Measurements from ENCODE around the gene CD2.

CD2 gene

DNA sequence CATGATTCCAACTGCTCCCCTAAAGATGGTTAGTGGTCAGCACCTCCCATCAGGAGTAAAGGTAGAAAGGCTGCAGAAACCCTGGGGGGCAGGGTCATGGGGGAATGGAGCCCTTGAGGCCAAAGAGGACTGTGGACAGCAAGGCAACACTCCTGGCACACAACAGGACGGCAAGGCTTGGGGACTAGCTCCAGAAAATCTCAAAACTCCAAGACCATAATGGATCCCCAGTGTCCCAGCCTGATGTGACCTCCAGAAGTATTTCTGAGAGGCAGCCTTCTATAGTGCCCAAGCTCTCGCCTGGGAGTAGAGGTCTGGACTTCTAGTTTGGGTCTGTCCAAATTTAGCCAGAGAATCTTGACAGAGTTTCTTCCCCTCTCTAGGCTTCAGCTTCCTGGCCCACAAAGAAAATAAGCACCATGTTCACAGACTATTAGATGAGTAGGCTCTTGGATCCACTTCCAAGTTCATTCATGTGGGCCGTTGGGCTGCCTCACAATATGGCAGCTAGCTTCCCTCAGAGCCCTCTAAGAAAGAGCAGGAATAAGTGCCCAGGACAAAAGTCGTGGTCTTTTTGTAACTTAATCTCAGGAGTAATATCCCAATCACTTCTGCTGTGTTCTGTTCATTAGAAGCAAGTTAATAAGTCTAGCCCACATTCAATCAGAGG lies 6.9 kb downstream of the CD2 start:
- DNase-seq (ENCODE audit: low read depth): no peak

DNA sequence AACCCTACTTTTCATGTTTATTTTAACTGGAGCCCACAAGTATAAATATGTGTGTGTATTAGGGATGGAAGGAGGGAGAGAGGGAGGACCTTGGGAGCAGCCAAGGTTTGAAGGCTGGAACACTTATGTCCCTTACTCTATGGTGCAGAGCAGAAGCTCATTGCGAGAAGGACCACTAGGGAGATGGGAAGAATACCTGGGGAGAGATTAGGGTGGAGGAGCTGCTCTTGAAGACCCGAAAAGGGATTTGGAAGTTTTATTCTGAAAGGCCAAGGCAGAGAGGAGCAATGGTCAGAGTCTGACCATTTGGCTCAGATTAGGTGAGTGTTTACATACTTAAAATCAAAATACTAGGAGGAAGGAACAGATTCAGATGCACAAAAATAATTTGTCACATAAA lies 8.1 kb downstream of the CD2 start:
- no peak for DNase-seq (ENCODE audit: low read depth)

DNA sequence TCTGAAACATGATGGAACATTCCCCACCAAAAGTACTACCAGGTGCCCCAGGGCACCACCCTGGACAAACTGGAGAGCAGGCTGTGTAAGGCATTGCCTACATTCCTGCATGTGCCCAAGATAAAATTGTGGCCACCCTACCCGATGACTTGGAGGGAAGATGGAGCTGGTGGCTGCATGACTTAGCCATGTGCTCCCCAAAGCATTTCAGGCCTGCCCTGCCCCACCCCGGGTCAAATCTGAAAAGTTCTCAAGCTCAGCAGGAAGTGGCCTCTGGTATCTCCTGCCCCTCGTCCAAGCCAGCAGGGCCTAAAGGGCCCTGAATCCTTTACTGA lies 8.5 kb downstream of the CD2 start:
- no peak for DNase-seq (ENCODE audit: low read depth)

DNA sequence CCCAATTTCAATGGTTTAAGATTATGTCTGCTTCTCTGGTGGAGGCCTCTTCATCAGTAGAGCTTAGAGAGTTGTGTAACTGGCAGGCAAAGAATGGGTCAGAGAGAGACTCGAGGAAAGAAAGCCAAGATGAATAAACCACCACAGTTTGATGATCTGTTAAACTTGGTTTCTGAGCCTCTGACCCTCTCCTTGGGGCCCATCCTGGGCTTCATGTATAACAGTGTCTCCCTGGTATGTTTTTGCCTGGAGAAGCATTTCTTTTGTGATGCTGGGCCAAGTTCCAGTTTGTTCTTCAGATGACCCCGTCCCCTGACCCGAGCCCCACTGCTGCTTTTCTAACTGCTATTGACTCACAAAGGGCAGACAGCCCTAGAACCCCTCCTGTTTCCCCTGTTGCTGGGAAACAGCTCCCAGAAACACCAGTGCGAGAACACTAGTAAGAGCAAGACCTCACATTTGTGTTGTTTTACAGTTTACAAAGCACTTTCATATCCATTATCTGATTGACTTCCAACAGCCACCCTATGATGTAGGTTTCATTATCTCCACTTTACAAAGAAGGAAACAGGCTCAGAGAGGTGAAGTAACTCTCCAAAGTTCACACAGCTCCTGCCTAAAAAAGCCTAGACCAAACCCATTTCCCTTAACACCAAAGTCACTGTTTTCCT lies 9.0 kb downstream of the CD2 start:
- DNase-seq (ENCODE audit: low read depth): no peak

DNA sequence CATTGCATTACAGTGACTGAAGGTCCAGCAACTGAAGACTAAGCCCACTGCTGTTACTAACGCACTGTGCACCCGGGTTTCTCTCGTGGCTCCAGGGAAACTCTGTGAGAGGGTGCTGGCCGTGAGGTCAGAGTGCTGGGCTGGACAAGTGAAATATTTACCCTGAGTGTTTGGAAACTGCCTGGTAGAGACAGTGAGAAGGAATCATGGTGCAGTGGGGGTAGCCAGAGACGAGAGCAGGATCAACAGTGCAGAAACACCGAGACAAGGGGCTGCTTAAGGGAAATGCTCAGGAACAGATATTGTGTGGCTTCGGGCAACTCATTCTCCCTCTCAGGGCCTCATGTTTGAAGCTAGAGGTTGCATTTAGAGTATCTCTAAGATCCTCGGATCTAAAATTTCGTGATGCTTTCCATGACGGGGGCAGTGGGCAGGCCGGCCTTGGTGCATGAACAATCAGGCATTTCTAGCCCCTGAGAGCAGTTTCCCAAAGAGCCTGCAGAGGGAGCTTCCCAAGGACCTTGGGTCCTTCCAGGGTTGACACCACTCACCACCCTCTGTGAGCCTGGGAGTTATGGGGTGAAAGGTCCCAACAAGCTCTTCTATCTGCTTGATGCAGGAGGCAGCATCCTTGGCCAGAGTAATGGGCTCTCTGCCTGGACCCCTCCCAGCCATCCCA lies 9.7 kb downstream of the CD2 start:
- DNase-seq (ENCODE audit: low read depth): no peak

DNA sequence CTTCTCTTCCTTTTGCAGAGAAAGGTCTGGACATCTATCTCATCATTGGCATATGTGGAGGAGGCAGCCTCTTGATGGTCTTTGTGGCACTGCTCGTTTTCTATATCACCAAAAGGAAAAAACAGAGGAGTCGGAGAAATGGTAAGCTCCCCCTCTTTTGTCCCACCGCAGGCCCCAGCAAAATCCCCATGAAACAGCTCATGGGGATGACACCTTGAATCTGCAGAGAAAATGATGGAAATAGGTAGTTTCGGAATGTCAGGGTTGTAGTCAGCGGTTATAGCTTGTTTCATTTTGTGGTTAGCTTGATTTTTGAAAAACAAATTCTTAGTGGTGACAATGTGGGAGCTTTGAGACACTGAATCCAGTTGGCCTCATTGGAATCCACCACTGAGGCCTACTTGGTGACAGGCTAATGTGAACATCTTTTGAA lies 10.3 kb downstream of the CD2 start:
- no peak for DNase-seq (ENCODE audit: low read depth)

DNA sequence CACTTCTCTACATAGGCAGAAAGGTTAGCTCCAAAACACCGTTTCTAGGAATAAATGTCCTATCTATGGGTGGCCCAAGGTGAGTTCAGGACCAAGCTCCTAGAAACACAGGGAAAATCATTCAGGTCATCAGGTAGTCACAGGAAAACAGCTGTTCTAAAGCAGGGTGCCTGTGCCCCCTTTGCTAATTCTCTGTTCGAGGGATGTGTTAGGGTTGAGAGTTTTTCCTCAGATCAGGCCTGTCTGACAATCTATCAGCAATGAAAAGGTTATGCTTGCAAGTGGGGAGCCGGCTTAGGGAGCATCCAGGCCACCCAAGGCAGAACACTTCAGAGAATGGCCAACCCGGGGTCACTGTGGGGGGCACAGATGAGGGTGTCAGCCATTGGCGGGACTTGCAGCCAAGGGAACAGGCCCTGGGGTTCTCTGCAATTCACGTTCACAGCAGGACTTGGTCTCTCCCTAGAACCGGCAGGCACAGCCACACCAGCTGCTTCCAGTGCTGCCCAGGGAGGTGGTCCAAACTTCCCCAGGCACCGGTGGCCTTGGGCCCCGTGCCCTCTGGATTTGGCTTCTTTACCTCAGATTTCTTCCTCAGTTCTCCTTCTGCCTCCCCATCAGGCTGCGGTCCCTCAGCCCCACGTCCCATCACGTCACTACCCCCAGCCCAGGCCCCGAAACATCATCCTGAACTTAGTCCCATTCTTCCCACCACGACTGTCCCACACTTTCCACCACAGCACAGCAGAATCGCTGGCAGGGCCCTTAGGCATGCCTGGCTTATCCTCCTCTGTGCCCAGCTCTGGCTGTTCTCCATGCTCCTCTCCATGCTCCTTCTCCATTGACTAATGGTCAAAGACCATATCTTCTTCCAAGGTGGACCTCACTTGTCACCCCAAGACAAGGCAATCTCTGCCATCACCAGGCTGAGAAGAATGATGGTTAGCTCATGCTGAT lies 11.0 kb downstream of the CD2 start:
- no peak for DNase-seq (ENCODE audit: low read depth)

DNA sequence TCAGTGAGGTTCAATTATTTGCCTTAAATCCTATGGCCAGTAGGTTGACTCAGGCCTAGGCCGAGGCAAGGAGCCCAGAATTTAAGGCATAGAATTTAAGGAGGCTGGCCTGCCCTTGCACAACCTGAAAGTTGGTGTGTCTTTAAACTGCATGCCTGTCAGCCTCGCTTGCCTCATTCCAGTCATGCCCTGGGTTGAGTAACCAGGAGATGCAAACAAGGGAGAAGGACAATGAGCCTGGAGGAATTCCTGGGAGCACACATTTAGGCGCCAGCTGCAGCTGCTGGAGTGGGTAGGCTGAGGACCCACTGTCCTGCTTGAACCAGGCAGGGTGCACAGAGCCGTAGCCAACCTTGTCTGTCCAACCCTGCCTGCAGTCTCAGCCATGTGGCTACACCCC lies 11.7 kb downstream of the CD2 start:
- DNase-seq (ENCODE audit: low read depth): no peak

DNA sequence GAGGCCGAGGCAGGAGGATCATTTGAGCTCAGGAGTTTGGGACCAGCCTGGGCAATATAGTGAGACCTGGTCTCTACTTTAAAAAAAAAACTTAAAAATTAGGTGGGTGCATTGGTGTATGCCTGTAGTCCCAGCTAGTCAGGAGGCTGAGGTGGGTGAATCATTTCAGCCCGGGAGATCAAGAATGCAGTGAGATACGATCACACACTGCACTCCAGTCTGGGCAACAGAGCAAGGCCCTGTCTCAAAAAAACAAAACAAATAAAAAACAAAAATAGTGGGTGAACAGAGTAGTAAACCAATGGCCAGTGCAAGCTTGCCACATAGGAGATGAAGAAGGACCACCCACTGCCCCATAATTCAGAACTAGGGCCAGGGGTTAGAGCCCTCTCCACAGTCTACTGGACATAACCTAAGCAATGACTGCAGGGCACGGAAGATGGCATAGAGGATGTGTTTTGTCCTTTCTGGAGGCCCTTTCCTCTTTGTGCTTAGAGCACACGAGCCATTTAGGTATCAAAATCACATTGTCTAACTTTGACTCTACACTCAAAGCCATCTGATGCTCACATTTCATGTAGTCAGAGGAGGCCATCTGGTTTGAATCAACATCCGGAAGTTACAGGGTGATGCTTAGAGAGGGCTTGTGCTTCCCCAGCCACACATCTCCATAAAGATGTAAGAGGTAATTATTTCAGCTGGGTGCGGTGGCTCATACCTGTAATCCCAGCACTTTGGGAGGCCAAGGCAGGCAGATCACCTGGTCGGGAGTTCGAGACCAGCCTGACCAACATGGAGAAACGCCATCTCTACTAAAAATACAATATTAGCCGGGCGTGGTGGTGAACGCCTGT lies 12.6 kb downstream of the CD2 start:
- no peak for DNase-seq (ENCODE audit: low read depth)

DNA sequence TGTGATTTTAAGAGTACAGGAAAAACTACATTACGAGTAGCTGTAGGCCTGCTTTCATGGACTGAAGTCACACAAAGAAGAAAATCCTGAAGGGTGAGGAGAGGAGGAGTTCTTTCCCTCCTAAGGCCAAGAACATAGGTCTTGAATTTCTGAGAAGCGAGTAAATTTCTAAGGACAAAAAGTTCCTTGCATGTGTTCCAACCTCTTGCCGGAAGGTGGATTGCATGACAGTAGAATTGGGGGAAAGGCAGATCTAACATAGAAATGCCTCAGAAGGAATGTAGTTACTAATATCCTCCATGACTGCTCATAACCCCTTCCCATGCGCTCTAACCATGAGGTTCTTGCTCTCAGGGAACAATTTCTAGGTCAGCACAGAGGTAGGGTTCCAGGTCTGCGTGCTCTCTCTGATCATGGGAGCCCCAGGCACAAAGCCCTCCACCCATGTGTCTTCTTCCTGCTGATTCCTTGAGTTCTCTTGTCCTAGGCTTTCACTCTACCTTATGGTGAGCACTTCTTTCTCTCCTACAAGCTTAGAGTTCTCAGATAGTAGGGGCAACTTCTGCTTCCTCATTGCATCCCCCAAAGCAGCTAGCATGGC lies 13.7 kb downstream of the CD2 start:
- no peak for DNase-seq (ENCODE audit: low read depth)

DNA sequence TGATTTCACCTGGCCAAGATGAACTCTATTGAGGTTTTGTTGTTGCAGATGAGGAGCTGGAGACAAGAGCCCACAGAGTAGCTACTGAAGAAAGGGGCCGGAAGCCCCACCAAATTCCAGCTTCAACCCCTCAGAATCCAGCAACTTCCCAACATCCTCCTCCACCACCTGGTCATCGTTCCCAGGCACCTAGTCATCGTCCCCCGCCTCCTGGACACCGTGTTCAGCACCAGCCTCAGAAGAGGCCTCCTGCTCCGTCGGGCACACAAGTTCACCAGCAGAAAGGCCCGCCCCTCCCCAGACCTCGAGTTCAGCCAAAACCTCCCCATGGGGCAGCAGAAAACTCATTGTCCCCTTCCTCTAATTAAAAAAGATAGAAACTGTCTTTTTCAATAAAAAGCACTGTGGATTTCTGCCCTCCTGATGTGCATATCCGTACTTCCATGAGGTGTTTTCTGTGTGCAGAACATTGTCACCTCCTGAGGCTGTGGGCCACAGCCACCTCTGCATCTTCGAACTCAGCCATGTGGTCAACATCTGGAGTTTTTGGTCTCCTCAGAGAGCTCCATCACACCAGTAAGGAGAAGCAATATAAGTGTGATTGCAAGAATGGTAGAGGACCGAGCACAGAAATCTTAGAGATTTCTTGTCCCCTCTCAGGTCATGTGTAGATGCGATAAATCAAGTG lies 14.3 kb downstream of the CD2 start:
- no peak for DNase-seq (ENCODE audit: low read depth)

DNA sequence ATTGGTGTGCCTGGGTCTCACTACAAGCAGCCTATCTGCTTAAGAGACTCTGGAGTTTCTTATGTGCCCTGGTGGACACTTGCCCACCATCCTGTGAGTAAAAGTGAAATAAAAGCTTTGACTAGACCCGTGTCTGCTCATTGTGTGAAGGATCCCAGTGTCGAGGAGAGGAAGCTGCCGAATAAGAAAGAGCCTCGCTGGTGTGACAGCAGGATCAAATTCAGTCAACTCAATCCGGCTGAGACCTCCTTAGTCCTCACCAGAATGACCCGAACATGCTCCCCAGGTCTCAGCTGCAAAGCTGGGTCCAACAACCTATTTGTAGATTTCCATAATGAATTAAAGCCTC lies 14.8 kb downstream of the CD2 start:
- no peak for DNase-seq (ENCODE audit: low read depth)

DNA sequence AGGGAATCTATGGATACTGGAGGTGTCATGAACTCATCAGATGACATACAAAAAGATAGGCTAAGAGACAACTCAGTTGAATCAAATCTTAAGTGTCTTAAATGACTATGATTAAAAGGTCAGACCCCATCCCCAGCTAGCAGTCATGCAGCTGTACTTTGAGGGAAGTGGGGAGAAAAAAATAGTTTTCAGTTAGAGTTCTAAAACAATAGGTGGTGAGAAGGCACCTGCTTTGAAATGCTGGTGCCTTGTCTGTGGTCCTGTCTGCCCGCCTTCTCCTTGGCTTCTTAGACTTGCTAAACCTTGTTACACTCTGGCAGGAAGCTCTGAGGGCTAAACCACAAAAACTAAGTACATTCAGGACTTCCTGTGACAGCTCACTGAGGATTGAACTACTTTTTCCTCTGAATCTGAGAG lies 15.3 kb downstream of the CD2 start:
- DNase-seq (ENCODE audit: low read depth): no peak

DNA sequence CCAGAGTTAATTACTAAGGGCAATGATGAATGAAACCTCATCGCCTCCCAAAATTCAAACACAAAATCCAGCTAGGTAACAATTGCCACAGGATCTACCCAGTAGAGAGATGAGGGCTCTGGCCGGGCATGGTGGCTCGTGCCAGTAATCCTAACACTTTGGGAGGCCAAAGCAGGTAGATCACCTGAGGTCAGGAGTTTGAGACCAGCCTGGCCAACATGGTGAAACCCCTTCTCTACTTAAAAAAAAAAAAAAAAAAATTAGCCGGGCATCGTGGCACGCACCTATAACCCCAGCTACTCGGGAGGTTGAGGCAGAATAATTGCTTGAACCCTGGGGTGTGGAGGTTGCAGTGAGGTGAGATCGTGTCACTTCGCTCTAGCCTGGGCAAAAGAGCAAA lies 15.8 kb downstream of the CD2 start:
- DNase-seq (ENCODE audit: low read depth): no peak

DNA sequence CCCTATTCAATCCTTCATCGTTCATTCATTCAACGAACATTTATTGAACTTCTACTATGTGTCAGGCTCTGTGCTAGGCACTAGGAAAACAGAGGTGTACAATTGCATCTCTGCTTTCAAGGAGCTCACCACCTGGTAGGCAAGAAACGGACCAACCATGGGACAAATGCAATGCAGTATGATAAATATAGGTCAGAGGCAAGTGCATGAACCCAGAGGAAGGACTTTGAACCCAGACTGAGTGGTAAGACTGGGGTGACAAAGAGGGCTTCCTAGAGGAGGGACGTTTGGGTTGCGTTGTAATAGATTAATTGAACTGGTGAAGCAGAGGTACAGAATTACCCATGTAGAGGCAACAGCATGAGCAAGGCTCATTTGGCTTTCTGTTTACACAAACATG lies 16.4 kb downstream of the CD2 start:
- no peak for DNase-seq (ENCODE audit: low read depth)

DNA sequence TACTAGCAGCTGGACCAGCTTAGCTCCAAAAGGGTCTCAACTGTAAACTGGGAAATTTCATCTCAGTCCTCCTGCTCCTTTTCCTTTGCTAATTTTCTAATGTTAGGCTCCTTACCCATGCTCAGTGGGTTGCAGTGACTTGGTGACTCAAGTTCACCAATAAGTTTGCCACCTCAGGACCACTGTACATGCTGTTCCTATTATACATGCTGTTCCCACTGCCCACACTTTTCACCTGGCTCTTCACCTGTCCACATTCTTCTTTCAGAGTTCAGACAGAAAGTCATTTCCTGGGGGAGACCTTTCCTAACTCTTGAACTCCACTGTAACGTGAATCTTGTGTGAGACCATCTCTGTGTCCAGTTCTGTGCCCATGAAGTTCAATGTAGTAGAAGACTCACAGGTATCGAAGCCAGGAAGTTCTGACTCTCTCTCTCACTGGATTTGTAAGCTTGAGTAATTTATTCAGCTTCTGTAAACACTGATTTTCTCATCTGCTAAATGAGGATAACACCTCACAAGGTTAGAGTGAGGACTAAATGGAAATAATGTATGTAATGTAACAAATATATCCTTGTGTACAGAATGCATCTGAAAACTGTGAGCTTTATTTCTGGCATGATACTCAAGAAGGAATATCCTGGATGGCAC lies 17.9 kb downstream of the CD2 start:
- DNase-seq (ENCODE audit: low read depth): no peak

DNA sequence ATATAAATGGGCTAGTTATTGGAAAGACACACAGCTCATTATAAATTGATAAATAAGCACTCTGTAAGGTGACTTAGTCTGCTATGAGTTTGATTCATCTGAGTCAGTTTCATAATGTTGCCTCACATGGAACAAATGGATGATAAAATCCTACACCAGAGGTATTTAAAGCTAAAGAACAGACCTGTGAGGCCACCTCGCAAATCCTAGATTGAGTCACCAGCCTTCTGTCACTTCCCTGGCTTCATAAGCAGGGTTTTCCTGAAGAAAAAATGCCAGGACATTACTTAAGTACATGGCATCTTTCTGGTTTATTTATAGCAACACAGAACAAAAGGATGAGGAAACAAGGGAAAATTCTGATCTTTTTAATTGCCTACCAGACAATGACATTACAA lies 18.4 kb downstream of the CD2 start:
- no peak for DNase-seq (ENCODE audit: low read depth)

DNA sequence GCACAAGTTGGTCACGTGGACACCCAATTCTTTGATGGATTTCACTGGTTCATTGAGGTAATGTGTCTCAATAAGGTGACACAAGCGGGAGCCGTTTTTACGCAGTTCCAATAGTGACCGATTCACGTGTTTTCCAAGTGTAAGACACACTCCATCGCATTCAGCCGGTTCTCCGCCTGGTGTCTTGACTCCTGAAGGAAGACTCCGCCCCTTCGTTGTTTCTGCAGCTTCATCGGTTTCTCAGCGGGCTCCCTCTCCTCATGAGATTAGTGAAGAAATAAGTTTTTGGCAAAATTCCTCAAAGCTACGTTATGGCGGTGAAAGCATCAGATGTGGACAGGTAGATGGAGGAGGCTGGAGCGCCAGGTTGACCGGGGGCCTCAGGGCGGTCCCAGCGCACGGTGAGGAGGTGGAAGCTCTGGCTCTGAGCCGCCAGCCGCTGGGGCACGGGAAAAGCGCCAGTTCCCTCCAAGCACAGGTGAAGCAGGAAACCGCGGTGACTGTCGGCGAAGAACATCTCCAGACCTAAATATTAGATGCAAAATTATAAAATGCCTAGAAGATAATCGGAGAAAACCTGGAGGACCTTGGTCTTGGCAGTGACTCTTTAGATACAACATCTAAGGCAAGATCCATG lies 21.0 kb downstream of the CD2 start:
- no peak for DNase-seq (ENCODE audit: low read depth)

Measured in GM04504 (cell line).